ENCODE data around the gene ARV1. TPM values are rescaled to one million over a fixed set of nuclear protein-coding genes. Genes with fewer than 3 reads are reported as not detected.

ARV1 gene
- total RNA-seq, 1 donor from 2014 or later = 18.7 TPM

DNA sequence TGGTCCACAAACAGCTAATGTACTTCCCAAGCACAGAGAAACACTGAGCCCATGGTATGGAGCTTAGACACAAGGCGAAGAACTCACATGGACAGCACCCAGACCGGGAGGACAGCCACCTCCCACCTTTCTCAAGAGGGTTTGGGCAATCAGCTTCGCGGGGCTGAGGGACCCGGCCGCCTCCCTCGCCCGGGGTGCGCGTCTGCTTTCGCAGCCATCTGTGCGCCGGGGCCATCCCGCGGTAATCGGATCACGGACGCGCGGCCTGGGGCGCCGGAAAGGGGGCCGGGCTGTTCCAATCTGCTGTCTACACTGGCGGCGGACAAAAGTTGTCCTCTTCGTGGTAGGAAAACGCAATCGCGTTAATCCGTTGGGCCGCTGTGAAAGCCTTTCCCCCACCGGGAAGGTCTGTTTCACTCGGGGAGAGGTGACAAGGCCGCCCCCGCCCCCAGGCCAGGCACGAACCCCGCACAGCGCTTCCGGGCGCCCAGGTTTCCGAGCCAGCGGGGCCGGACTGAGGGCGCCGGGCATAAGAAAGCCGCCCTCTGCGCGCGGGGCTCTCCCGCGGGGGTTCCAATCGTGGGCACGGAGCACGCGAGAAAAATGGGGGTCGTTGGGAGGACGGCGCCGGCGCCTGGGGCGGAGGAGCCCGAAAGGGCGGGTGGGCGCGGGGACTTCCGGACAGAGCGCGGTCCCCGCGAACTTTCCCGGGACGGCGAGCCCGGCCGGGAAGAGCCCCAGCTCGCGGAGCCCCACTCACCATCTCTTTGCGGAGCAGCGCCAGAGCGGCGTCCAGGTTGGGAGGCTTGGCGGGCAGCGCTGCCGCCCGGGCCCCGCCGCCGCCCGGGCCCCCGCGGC lies 60.5 kb downstream of the ARV1 start:
- H3K4me1 ChIP-seq = peaks cover 39% of the 10 kb centered on the region
- intact Hi-C loops (cut with DNase I) = no loop called here
- no peaks in the 10 kb centered on the region for H3K36me3 ChIP-seq
- peak overlapping the region; percentile 72 for H3K27ac ChIP-seq
- no peak for DNase-seq (ENCODE audit: extremely low spot score in 2 of 2)
- no peaks in the 10 kb centered on the region for H3K27me3 ChIP-seq
- no peak for TF ChIP-seq CTCF (IDR thresholded peaks at IDR 0.05)
- peak in 1 of 2 donors; percentile 54 for TF ChIP-seq POLR2AphosphoS5 (IDR thresholded peaks at IDR 0.05; ENCODE audit: insufficient read depth in 1 of 2, low read depth in 1 of 2)
- peak overlapping the region; percentile 95 to 96 for H3K4me3 ChIP-seq
- H3K9me3 ChIP-seq = no peaks in the 10 kb centered on the region

DNA sequence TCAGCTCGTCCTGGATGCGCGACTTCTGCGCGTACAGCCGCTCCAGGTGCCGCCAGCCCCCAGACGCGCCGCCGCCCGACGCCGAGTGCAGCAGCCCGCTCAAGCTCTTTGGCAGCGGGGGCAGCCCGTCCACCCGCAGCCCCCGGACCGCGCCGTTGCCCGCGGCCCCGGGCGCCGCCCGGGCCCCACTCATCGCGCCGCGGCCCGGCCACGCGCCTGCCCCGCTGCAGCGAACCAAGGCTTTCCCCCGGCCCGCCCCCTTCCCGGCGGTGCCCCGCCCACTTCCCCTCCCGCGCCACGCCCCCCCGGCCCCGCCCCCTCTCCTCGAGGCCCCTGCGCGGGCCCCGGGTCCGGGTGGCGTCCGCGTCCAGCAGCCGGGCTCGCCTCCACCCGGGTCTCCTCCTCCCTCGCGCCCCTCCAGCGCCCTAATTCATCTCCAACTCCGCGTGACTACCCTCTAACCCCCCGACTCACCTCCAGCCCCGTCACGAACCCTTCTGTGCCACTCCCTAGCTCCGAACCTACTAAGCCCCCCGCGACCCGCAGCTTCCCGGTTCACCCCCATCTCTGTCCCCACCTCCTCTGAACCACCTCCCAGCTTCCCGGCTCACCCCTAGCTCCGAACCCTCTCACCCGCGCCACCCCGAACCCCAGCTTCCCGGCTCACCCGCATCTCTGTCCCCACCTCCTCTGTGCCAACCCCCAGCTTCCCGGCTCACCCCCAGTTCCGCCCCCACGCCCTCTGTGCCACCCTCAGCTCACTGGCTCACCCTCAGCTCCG lies 61.3 kb downstream of the ARV1 start, which contains the start of gene FAM89A:
FAM89A (minus strand) TSS at position 236 of the 781 bp plus-strand sequence; CDS start at position 193, 43 bp downstream.
- peaks cover 3% of the 10 kb centered on the region for H3K9me3 ChIP-seq
- intact Hi-C loops (cut with DNase I) = no loop called here
- no peaks in the 10 kb centered on the region for H3K27me3 ChIP-seq
- H3K4me3 ChIP-seq = peak within 1 kb of the TSS; percentile 95 to 96
- H3K4me1 ChIP-seq = peaks cover 39% of the 10 kb centered on the region
- H3K27ac ChIP-seq = peak within 1 kb of the TSS; percentile 81
- TF ChIP-seq CTCF (IDR thresholded peaks at IDR 0.05) (no peak), POLR2AphosphoS5 (IDR thresholded peaks at IDR 0.05; ENCODE audit: insufficient read depth in 1 of 2, low read depth in 1 of 2) (peak in 1 of 2 donors; percentile 62)
- DNase-seq (ENCODE audit: extremely low spot score in 2 of 2) = no peak
- H3K36me3 ChIP-seq = no peaks in the 10 kb centered on the region

DNA sequence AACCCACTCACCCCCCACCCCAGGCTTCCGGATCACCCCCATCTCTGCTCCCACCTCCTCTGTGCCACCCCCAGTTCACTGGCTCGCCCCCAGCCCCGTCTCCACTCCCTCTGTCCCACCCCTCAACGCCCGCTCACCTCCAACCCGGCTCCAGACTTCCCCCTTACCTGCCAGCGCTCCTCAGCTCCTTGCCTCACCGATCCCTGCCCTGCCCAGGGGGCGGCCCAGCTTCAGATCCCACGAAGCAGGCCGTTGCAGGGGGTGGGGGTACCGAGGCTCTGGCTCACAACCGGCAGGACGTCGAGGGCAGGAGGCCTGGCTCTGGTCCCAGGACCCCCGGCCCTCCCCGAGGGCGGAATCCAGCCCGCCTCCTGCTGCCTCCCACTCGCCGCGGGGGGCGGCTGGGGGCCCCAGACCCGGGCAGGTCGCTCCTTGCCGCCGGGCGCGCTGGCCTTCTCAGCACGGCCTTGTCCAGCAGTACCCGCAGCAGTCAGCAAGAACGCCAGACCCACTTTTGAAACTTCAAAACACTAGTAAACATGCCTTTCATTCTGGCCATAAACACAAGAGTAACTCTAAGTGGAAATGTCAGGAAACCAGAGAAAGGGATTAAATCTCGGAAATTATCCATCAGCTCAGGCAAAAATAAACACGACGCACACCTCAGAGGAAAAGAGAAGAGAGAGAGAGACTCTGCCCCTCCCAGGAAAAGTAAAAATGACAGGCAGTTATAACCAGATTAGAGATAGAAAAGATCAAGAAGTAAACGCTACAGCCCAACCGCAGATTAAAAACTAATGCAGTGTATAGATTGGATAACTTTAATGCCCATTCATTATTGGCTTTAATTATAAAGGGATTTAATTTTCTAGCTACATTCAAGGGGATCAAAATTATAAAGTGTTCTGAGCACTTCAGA lies 62.2 kb downstream of the ARV1 start:
- Histone ChIP-seq H3K9me3 (peaks cover 3% of the 10 kb centered on the region), H3K36me3 (no peaks in the 10 kb centered on the region), H3K27ac (peak overlapping the region; percentile 81), H3K4me3 (peak overlapping the region; percentile 95 to 96), H3K27me3 (no peaks in the 10 kb centered on the region), H3K4me1 (peaks cover 39% of the 10 kb centered on the region)
- TF ChIP-seq POLR2AphosphoS5 (IDR thresholded peaks at IDR 0.05; ENCODE audit: insufficient read depth in 1 of 2, low read depth in 1 of 2) (peak in 1 of 2 donors; percentile 10), CTCF (IDR thresholded peaks at IDR 0.05) (no peak)
- intact Hi-C loops (cut with DNase I) = no loop called here
- DNase-seq (ENCODE audit: extremely low spot score in 2 of 2) = no peak

DNA sequence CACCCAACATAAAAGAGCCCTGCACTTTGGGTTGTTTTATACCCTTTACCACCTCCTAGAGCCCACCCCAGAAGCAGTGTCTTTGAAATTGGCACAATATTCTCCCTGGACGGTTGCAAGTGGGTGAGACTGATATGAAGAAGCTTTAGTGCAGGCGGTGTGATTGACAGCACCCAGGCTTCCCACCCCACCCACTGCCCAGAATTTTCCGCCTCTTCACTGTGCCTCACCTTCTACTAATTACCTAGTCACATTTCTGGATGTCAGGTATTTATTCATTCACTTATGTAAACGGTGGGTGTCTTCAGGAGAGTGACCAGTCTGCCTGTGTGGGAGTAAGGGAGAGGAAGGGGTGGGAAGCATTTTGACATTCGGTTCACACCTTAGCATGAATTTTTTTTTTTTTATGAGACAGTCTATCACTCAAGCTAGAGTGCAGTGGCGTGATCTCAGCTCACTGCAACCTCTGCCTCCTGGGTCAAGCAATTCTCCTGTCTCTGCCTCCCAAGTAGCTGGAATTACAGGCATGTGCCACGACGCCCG lies 62.9 kb downstream of the ARV1 start:
- Histone ChIP-seq H3K9me3 (peaks cover 3% of the 10 kb centered on the region), H3K27me3 (no peaks in the 10 kb centered on the region), H3K36me3 (no peaks in the 10 kb centered on the region), H3K4me1 (peaks cover 33% of the 10 kb centered on the region), H3K27ac (peak overlapping the region; percentile 81), H3K4me3 (no peak overlapping the region)
- intact Hi-C loops (cut with DNase I) = no loop called here
- no peak for DNase-seq (ENCODE audit: extremely low spot score in 2 of 2)
- TF ChIP-seq POLR2AphosphoS5 (IDR thresholded peaks at IDR 0.05; ENCODE audit: insufficient read depth in 1 of 2, low read depth in 1 of 2) = no peak
- TF ChIP-seq CTCF (IDR thresholded peaks at IDR 0.05) = no peak
- no peak for TF ChIP-seq POLR2A (IDR thresholded peaks at IDR 0.05)

All from vagina (tissue), 2 donors.